Effector memory CD8-positive, alpha-beta T cell (primary cell): ENCODE results near the gene ZNF296.

Experiments
- ATAC-seq: fragments of 150-1000 bp; cut with Tn5 transposase; replicated peaks from 2 replicates; pipeline ENCODE4 v1.10.0; 2021; ENCODE audit warnings: mild to moderate bottlenecking, moderate library complexity
- DNase-seq, 3 experiments: peaks; one replicate each; pipeline ENCODE4 v3.0.0; 2021
- H3K27ac Mint-ChIP-seq, 2 donors: one replicate each; pipeline ENCODE4 v1.8.0; 2022; ENCODE audit warnings: mild to moderate bottlenecking in 2 of 2, mixed read lengths in 2 of 2, moderate library complexity in 2 of 2
- H3K27me3 Mint-ChIP-seq, 2 donors: one replicate each; pipeline ENCODE4 v1.8.0; 2022; ENCODE audit warnings: mixed read lengths in 2 of 2
- H3K36me3 Mint-ChIP-seq: one replicate; pipeline ENCODE4 v1.8.0; 2022; ENCODE audit warnings: mild to moderate bottlenecking, moderate library complexity, mixed read lengths; ENCODE audit not compliant: insufficient read depth
- H3K4me1 Mint-ChIP-seq, 2 donors: one replicate each; pipeline ENCODE4 v1.8.0; 2022; ENCODE audit warnings: low read depth in 2 of 2, mixed read lengths in 2 of 2
- H3K4me3 Mint-ChIP-seq, 2 donors: one replicate each; pipeline ENCODE4 v1.8.0; 2022; ENCODE audit warnings: mild to moderate bottlenecking in 2 of 2, mixed read lengths in 2 of 2, moderate library complexity in 2 of 2
- H3K9me3 Mint-ChIP-seq, 2 donors: one replicate each; pipeline ENCODE4 v1.8.0; 2022; ENCODE audit warnings: mixed read lengths in 2 of 2

Gene ZNF296

GRCh38 chr19:45032421-45032820, 43.9 kb downstream of the ZNF296 start:
- DNase-seq (no peak), ATAC-seq (no peak)
- Mint-ChIP-seq H3K4me3 (no peak overlapping the region), H3K27ac (peak overlapping the region in 1 of 2 donors; percentile 85), H3K27me3 (no peaks in the 10 kb centered on the region), H3K4me1 (peaks cover 0 to 1% of the 10 kb centered on the region in 2 donors), H3K9me3 (no peaks in the 10 kb centered on the region), H3K36me3 (peaks cover 70% of the 10 kb centered on the region)

- ATAC-seq, result no peak
- Mint-ChIP-seq H3K9me3 (no peaks in the 10 kb centered on the region), H3K4me3 (no peak overlapping the region), H3K27me3 (no peaks in the 10 kb centered on the region), H3K4me1 (peaks cover 0 to 1% of the 10 kb centered on the region in 2 donors), H3K27ac (no peak overlapping the region), H3K36me3 (peaks cover 72% of the 10 kb centered on the region)
- no peak for DNase-seq
Measured at GRCh38 chr19:45030825-45031224, 45.5 kb downstream of the ZNF296 start.

- Mint-ChIP-seq H3K27ac (peak overlapping the region in 1 of 2 donors; percentile 78), H3K27me3 (no peaks in the 10 kb centered on the region), H3K9me3 (no peaks in the 10 kb centered on the region), H3K4me1 (no peaks in the 10 kb centered on the region), H3K36me3 (peaks cover 65% of the 10 kb centered on the region), H3K4me3 (no peak overlapping the region)
- no peak for ATAC-seq
- DNase-seq, result no peak
Measured at GRCh38 chr19:45027371-45027770, 48.9 kb downstream of the ZNF296 start.

GRCh38 chr19:45025264-45025663, 51.0 kb downstream of the ZNF296 start:
- no peaks in the 10 kb centered on the region for H3K27me3 Mint-ChIP-seq
- H3K27ac Mint-ChIP-seq, result no peak overlapping the region
- no peaks in the 10 kb centered on the region for H3K9me3 Mint-ChIP-seq
- ATAC-seq (no peak), DNase-seq (no peak)
- H3K36me3 Mint-ChIP-seq, result peaks cover 75% of the 10 kb centered on the region
- H3K4me3 Mint-ChIP-seq, result no peak overlapping the region
- H3K4me1 Mint-ChIP-seq, result no peaks in the 10 kb centered on the region

- H3K27ac Mint-ChIP-seq, result peak overlapping the region; percentile 64 to 89
- no peaks in the 10 kb centered on the region for H3K4me1 Mint-ChIP-seq
- no peaks in the 10 kb centered on the region for H3K9me3 Mint-ChIP-seq
- H3K36me3 Mint-ChIP-seq, result peaks cover 75% of the 10 kb centered on the region
- ATAC-seq (no peak), DNase-seq (no peak)
- no peaks in the 10 kb centered on the region for H3K27me3 Mint-ChIP-seq
- H3K4me3 Mint-ChIP-seq, result no peak overlapping the region
Measured at GRCh38 chr19:45023048-45023447, 53.2 kb downstream of the ZNF296 start.

GRCh38 chr19:45021971-45022370, 54.3 kb downstream of the ZNF296 start:
- peak overlapping the region; percentile 53 to 64 for H3K27ac Mint-ChIP-seq
- H3K4me3 Mint-ChIP-seq, result no peak overlapping the region
- no peak for DNase-seq
- peaks cover 73% of the 10 kb centered on the region for H3K36me3 Mint-ChIP-seq
- H3K27me3 Mint-ChIP-seq, result no peaks in the 10 kb centered on the region
- no peak for ATAC-seq
- H3K9me3 Mint-ChIP-seq, result no peaks in the 10 kb centered on the region
- peaks cover 2% of the 10 kb centered on the region in 2 donors for H3K4me1 Mint-ChIP-seq
